Measurements from ENCODE around the gene AKAP8L. TPM values are rescaled to one million over a fixed set of nuclear protein-coding genes. Genes with fewer than 3 reads are reported as not detected.

The AKAP8L gene
- total RNA-seq, 1 experiment from 2014 or later, result 94.0 TPM

GRCh38 chr19:15331419-15332310 lies 87.1 kb downstream of the AKAP8L start:
- TF ChIP-seq CTCF (IDR thresholded peaks at IDR 0.05; ENCODE audit: unreplicated experiment), result no peak
- intact Hi-C loops (cut with micrococcal nuclease; ENCODE audit: unreplicated experiment), result no loop called here
- peak; percentile 54 for DNase-seq
- peaks cover 20% of the 10 kb centered on the region for H3K4me1 Mint-ChIP-seq (ENCODE audit: low read depth, unreplicated experiment)
- no peaks in the 10 kb centered on the region for H3K27me3 Mint-ChIP-seq (ENCODE audit: unreplicated experiment)
- H3K9me3 Mint-ChIP-seq (ENCODE audit: low read depth, unreplicated experiment), result no peaks in the 10 kb centered on the region
- peak overlapping the region; percentile 59 for H3K27ac Mint-ChIP-seq (ENCODE audit: unreplicated experiment)
- CTCF ChIA-PET, result interaction anchor here (0.7 kb wide), 1 partner anchor 136 kb away, joined by 3 read pairs; no protein-coding TSS in a partner anchor
- no TSS peak for BruUV-seq (replicated peaks)
- peaks cover 36% of the 10 kb centered on the region for H3K36me3 Mint-ChIP-seq (ENCODE audit: insufficient read depth, unreplicated experiment)
- H3K4me3 Mint-ChIP-seq (ENCODE audit: low read depth, unreplicated experiment), result peak overlapping the region; percentile 99

DNA sequence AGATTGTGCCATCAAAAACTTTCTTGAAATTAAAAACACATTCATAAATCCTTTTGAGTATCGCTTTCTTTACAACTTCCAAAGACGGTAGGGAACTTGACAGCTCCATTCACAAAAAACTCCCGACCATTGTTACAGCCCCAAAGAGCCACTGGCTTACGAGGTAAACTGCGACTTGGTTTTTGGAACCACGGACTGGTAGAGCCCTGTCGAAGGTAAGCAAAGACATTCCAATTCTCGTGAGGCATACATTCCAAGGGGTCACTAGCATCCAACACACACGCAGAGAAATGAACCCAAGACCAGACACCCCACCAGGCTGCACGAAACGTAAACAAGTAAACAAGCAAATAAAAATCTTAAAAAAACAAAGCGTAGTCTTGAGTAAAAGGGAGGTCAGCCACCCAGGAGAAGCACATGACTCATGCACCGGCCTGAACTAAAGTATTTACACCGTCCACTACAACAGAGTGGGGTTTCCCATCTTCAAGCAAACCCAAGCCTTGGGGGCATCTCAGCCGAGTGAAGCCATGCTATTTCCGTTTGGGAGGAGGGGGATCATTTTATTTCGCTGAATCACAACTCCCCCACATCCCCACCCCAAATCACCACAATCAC lies 87.9 kb downstream of the AKAP8L start:
- no TSS peak for BruUV-seq (replicated peaks)
- Mint-ChIP-seq H3K36me3 (ENCODE audit: insufficient read depth, unreplicated experiment) (peaks cover 36% of the 10 kb centered on the region), H3K27ac (ENCODE audit: unreplicated experiment) (peak overlapping the region; percentile 59), H3K27me3 (ENCODE audit: unreplicated experiment) (no peaks in the 10 kb centered on the region), H3K4me1 (ENCODE audit: low read depth, unreplicated experiment) (peaks cover 24% of the 10 kb centered on the region), H3K4me3 (ENCODE audit: low read depth, unreplicated experiment) (peak overlapping the region; percentile 80), H3K9me3 (ENCODE audit: low read depth, unreplicated experiment) (no peaks in the 10 kb centered on the region)
- no peak for TF ChIP-seq CTCF (IDR thresholded peaks at IDR 0.05; ENCODE audit: unreplicated experiment)
- DNase-seq, result no peak
- intact Hi-C loops (cut with micrococcal nuclease; ENCODE audit: unreplicated experiment), result no loop called here
- CTCF ChIA-PET, result no interaction called here

Small RNA genes within 50 kb of the gene (microRNA-seq; reads per million reads assigned to microRNA genes)
- not detected for gene MIR1470

Other genes with a start within 250 kb of the AKAP8L start
- 32.6 and 44.7 TPM in 2 replicates for gene NOTCH3, start 218.0 kb downstream of the AKAP8L start, total RNA-seq (2022)
- 0.86 and 1.0 TPM in 2 replicates for gene EPHX3, start 186.5 kb downstream of the AKAP8L start, total RNA-seq (2022)
- 92.2 and 93.9 TPM in 2 replicates for gene BRD4, start 86.4 kb downstream of the AKAP8L start, total RNA-seq (2022)
- gene AKAP8, start 39.2 kb downstream of the AKAP8L start, total RNA-seq (2022), result 35.8 and 38.0 TPM in 2 replicates
- 31.9 and 34.0 TPM in 2 replicates for gene WIZ, start 31.0 kb upstream of the AKAP8L start, total RNA-seq (2022)
- not detected in 2 replicates for gene RASAL3, start 45.6 kb upstream of the AKAP8L start, total RNA-seq (2022)
- gene PGLYRP2, start 60.5 kb upstream of the AKAP8L start, total RNA-seq (2022), result not detected in 2 replicates
- not detected in 2 replicates for gene CYP4F22, start 89.5 kb upstream of the AKAP8L start, total RNA-seq (2022)
- gene CYP4F8, start 196.2 kb upstream of the AKAP8L start, total RNA-seq (2022), result not detected in 2 replicates
- gene CYP4F3, start 221.9 kb upstream of the AKAP8L start, total RNA-seq (2022), result 6.9 and 16.7 TPM in 2 replicates